SW480 (cell line): ENCODE measurements around the gene OR11H7.
"Not testable (repeated sequence)": the region's sequence is repeated elsewhere in the genome, so short reads cannot be mapped to it uniquely, and the experiment has no call there.

ENCODE experiments used
- DNase-seq: peaks from one replicate; pipeline ENCODE4 v3.0.0-alpha.2; 2016; ENCODE audit warnings: low spot score

OR11H7 gene

DNA sequence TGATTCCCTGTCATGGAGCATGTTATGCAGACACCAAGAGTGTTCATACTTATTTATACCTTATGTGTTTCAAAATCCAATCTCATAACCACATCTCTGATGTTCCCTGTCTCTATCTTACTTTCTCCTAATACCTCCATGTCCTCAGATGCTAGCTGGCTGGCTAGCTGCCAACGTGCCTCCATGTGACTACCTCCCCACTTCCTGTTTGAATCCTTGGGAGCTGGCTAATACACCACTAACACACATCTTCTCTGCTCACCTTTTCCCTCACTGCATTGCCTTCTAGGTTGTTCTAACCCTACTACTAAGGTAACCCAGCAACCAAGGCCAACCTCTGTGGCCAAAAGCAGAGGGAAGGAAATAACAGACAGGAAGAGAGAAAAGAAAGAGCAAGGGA is 49.6 kb downstream of the OR11H7 start:
- no peak for DNase-seq

- DNase-seq: not testable (repeated sequence)
Measured at GRCh38 chr14:20280265-20280664, 51.5 kb downstream of the OR11H7 start.
